Liver (tissue), 9 donors: ENCODE data around the gene ABCA12. TPM values are rescaled to one million over a fixed set of nuclear protein-coding genes. Genes with fewer than 3 reads are reported as not detected.

Source experiments
- DNase-seq: peaks from one replicate; pipeline ENCODE4 v3.0.0-alpha.2; 2017; ENCODE audit warnings: low spot score
- H3K27ac ChIP-seq, 2 donors: one replicate each; pipeline ENCODE4 v1.7.0; 2013; ENCODE audit warnings: inconsistent platforms in 2 of 2, low read length in 2 of 2, control low read depth in 1 of 2, low read depth in 1 of 2, mild to moderate bottlenecking in 1 of 2
- H3K27me3 ChIP-seq, 4 donors: one replicate each; pipeline versions ENCODE4 v1.6.1 to v1.7.0; 2013; ENCODE audit warnings: low read length in 3 of 4, inconsistent platforms in 1 of 4, mild to moderate bottlenecking in 1 of 4, moderate library complexity in 1 of 4; ENCODE audit not compliant: control insufficient read depth in 4 of 4, insufficient read depth in 4 of 4
- H3K36me3 ChIP-seq, 4 donors: one replicate each; pipeline versions ENCODE4 v1.6.1 to v1.7.0; 2013; ENCODE audit warnings: low read length in 3 of 4, mild to moderate bottlenecking in 3 of 4, low read depth in 1 of 4, moderate library complexity in 1 of 4; ENCODE audit not compliant: control insufficient read depth in 4 of 4, insufficient read depth in 3 of 4
- H3K4me1 ChIP-seq, 4 donors: one replicate each; pipeline versions ENCODE4 v1.6.1 to v1.7.0; 2013; ENCODE audit warnings: low read length in 3 of 4, mild to moderate bottlenecking in 3 of 4, moderate library complexity in 1 of 4; ENCODE audit not compliant: control insufficient read depth in 4 of 4, insufficient read depth in 4 of 4
- H3K4me3 ChIP-seq, 3 donors: one replicate each; pipeline versions ENCODE4 v1.6.1 to v1.7.0; 2013; ENCODE audit warnings: low read length in 3 of 3, control low read depth in 1 of 3, low read depth in 1 of 3, mild to moderate bottlenecking in 1 of 3
- H3K9ac ChIP-seq, 2 donors: one replicate each; pipeline ENCODE4 v1.7.0; 2013; ENCODE audit warnings: low read length in 2 of 2, mild to moderate bottlenecking in 2 of 2, moderate library complexity in 2 of 2, control low read depth in 1 of 2, low read depth in 1 of 2
- H3K9me3 ChIP-seq, 4 donors: one replicate each; pipeline versions ENCODE4 v1.6.1 to v1.7.0; 2013; ENCODE audit warnings: low read length in 3 of 4; ENCODE audit not compliant: control insufficient read depth in 4 of 4
- ATF3 ChIP-seq: IDR thresholded peaks from 2 replicates; pipeline ENCODE4 v1.6.1; 2016; ENCODE audit warnings: antibody characterized with exemption
- CTCF ChIP-seq: fragments of 150-350 bp; IDR thresholded peaks from 2 replicates; pipeline ENCODE4 v1.5.1; 2017; ENCODE audit warnings: improper control_type of control experiment, low read depth, low read length; ENCODE audit not compliant: missing input control
- EGR1 ChIP-seq, 2 donors: IDR thresholded peaks; 2 replicates each; pipeline ENCODE4 v1.6.1; 2016 to 2018; ENCODE audit warnings: antibody characterized with exemption in 2 of 2, low read depth in 2 of 2
- FOXA2 ChIP-seq: IDR thresholded peaks from 2 replicates; pipeline ENCODE4 v1.6.1; 2016; ENCODE audit warnings: antibody characterized with exemption
- HNF4A ChIP-seq, 2 donors: conservative IDR thresholded peaks; 2 replicates each; pipeline ENCODE4 v1.6.1; 2016; ENCODE audit warnings: antibody characterized with exemption in 2 of 2, mild to moderate bottlenecking in 2 of 2
- JUND ChIP-seq, 2 donors: IDR thresholded peaks; 2 replicates each; pipeline ENCODE4 v1.6.1; 2016; ENCODE audit warnings: antibody characterized with exemption in 2 of 2
- MAX ChIP-seq: IDR thresholded peaks from 2 replicates; pipeline ENCODE4 v1.6.1; 2016; ENCODE audit warnings: antibody characterized with exemption
- REST ChIP-seq: IDR thresholded peaks from 2 replicates; pipeline ENCODE4 v1.6.1; 2016; ENCODE audit warnings: antibody characterized with exemption, mild to moderate bottlenecking
- TAF1 ChIP-seq: conservative IDR thresholded peaks from 2 replicates; pipeline ENCODE4 v1.6.1; 2016; ENCODE audit warnings: antibody characterized with exemption, mild to moderate bottlenecking
- ZBTB33 ChIP-seq: IDR thresholded peaks from 2 replicates; pipeline ENCODE4 v1.6.1; 2016; ENCODE audit warnings: antibody characterized with exemption
- WGBS: extraction: QIAGEN DNeasy Blood & Tissue Kit; methylation state at CpG from one replicate; pipeline ENCODE4 v1.1.7; 2013; 5-methylcytosine and 5-hydroxymethylcytosine counted together
- polyA plus RNA-seq, 2 donors: library from polyadenylated mRNA; stranded (reverse) in 1 of 2; unstranded in 1 of 2; fragments of 200-250 nt in 1 of 2; fragments of >200 nt in 1 of 2; fragmentation: Nextera tagmentation in 1 of 2; extraction: Ambion mirVana in 1 of 2; gene quantifications; one replicate each; pipeline versions ENCODE4 v1.2.1 to v1.2.3, GENCODE V29; 2013 to 2015
- total RNA-seq, 2 donors: library from RNA; depleted of rRNA; stranded (reverse); fragments of >200 nt; gene quantifications; one replicate each; pipeline ENCODE4 v1.2.3, GENCODE V29; 2014
- donor health status: healthy.
- donor health status: healthy.
- donor health status: healthy.
- donor health status: healthy.
- donor health status: healthy.

ABCA12 gene
- total and polyA plus RNA-seq, 4 donors, result 0.03 TPM; not detected in 3

- DNase-seq, result no peak
- no peak for TF ChIP-seq ZBTB33
- TF ChIP-seq MAX, result no peak
- no peak for TF ChIP-seq HNF4A (conservative IDR thresholded peaks at IDR 0.05)
- no peak for TF ChIP-seq REST
- no peak for TF ChIP-seq TAF1
- TF ChIP-seq CTCF, result no peak
- TF ChIP-seq ATF3, result no peak
- TF ChIP-seq JUND (IDR thresholded peaks at IDR 0.05), result no peak
- TF ChIP-seq FOXA2, result no peak
- no peak for TF ChIP-seq EGR1 (IDR thresholded peaks at IDR 0.05; ENCODE audit: low read depth in 2 of 2)
- Histone ChIP-seq H3K9me3 (no peaks in the 10 kb centered on the region), H3K36me3 (no peaks in the 10 kb centered on the region), H3K27ac (no peak overlapping the region), H3K4me1 (no peaks in the 10 kb centered on the region), H3K27me3 (no peaks in the 10 kb centered on the region), H3K9ac (no peak overlapping the region), H3K4me3 (no peak overlapping the region)
- 95% methylated on average over 1 of the region's 1 CpG for WGBS
These were observed 242.2 kb downstream of the ABCA12 start for GRCh38 chr2:214896274-214896673.

GRCh38 chr2:214895469-214895868 lies 243.0 kb downstream of the ABCA12 start:
- TF ChIP-seq ZBTB33 (no peak), ATF3 (no peak), HNF4A (conservative IDR thresholded peaks at IDR 0.05) (no peak)
- no peak overlapping the region for H3K4me3 ChIP-seq
- 96% methylated on average over 3 of the region's 3 CpGs for WGBS

More at GRCh38 chr2:214895469-214895868, 243.0 kb downstream of the ABCA12 start:
- no peak overlapping the region for H3K9ac ChIP-seq
- H3K9me3 ChIP-seq, result no peaks in the 10 kb centered on the region
- DNase-seq, result no peak
- H3K27me3 ChIP-seq, result no peaks in the 10 kb centered on the region
- H3K36me3 ChIP-seq, result no peaks in the 10 kb centered on the region
- no peaks in the 10 kb centered on the region for H3K4me1 ChIP-seq
- H3K27ac ChIP-seq, result no peak overlapping the region
